GM12891 (cell line): Measurements from ENCODE around the gene MDGA2.

Experiments
- POLR2A ChIP-seq: IDR thresholded peaks from 2 replicates; pipeline ENCODE4 v1.6.1; 2011; ENCODE audit warnings: low read depth, low read length, control low read depth
- POLR2AphosphoS5 ChIP-seq: IDR thresholded peaks from 2 replicates; pipeline ENCODE4 v1.6.1; 2011; ENCODE audit warnings: low read depth, low read length, control low read depth
- POU2F2 ChIP-seq: IDR thresholded peaks from 2 replicates; pipeline ENCODE4 v1.6.1; 2011; ENCODE audit warnings: low read depth, mild to moderate bottlenecking, control low read depth, low read length, moderate library complexity

DNA sequence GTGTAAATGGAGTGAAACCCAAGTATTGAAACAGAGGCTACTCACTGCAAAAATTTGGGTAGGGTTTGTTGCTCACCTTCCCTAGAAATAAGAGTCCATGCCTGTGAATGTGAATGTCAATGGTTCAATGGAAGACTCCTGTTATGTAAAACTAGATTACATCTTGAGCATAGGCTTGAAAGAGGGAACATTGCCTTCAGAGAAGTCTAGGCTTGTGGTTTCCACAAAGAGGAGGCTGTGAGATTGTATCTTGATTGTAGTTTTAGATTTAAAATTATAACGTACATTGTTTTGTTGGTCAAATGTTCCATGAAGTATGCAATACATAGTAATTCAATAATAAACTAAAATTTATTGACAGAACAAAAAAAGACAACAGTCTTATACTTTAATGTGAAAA lies 610.1 kb downstream of the MDGA2 start:
- TF ChIP-seq POLR2AphosphoS5 (no peak), POLR2A (no peak), POU2F2 (no peak)
